NOMO-1 treated with dmso at 0.1 percent for 144 hours (cell line): ENCODE results near the gene ARHGAP12.

Experiments used
- DNase-seq: peaks from one replicate; lab custom pipeline; 2025; ENCODE audit not compliant: unreplicated experiment; lab: John Stamatoyannopoulos, UW

The ARHGAP12 gene

DNA sequence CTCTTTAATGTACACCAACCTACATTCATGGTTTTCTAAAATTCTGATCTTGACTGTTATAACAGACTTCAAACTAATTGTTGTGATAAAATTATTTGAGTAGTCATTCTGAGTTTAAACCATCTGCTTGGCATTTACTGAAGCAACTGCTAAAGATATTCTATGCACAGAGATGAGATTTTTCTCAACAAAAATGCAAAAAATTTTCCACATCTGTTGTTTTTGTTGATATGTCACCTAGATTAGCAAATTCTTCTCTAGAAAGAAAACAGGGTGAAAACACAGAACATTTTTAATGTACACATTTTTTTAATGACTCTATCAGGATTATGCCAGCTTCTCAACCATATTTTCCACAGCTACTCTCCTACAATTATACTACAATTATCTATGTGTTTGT is 42.7 kb downstream of the ARHGAP12 start:
- no peak for DNase-seq

DNA sequence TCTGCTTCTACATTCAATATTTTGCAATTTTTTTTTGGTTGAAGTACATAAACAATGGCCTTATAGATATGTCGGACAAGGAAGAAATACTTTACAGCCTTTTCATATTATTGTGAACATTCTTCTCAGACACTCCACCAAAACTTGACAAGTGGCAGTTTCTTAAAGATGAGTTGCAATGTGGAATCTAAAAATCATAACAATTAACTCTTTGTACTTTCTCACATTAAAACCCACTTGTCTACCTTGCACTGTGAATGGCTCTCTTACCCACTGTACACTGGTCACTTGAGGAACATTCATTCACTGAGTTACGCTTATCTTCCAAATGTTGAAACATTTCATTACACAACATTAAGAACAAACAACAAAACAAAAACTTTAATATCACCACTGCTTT is 44.2 kb downstream of the ARHGAP12 start:
- no peak for DNase-seq

DNA sequence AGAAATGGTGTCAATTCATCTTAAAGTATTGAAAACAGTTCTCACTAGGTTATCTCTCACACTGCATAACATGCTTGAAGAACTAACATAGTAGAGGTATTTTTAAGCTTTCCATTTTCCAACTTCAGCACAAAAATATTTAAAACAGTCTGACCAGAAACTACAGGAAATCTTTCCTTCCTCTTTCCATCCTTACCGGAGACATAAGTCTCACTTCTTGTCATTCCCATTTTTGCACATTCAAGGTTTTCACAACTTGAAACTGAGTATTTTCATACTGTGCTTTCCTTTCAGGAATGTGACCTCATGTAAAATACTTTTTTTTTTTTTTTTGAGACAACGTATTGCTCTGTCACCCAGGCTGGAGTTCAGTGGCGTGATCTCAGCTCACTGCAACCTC is 45.2 kb downstream of the ARHGAP12 start:
- DNase-seq: no peak

DNA sequence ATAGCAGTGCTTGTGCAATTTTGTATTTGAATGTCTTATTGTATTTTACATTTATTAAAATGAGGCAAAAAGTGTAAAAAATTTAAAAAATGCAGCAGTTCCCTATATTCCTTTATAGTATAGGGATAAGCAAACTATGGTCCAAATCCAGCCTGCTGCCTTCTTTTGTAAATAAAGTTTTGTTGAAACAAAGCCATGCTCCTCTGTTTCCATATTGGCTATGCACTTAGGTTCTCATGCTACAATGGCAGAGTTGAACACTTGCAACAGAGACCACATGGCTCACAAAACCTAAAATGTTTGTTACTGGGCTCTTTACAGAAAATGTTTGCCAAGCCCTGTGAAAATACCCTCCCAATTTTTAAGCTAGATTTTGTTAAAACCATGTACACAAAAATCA is 50.1 kb downstream of the ARHGAP12 start:
- no peak for DNase-seq

GRCh38 chr10:31876652-31877352 is 51.8 kb downstream of the ARHGAP12 start:
- no peak for DNase-seq

- no peak for DNase-seq
These were observed 53.0 kb downstream of the ARHGAP12 start for GRCh38 chr10:31875608-31876007.

DNA sequence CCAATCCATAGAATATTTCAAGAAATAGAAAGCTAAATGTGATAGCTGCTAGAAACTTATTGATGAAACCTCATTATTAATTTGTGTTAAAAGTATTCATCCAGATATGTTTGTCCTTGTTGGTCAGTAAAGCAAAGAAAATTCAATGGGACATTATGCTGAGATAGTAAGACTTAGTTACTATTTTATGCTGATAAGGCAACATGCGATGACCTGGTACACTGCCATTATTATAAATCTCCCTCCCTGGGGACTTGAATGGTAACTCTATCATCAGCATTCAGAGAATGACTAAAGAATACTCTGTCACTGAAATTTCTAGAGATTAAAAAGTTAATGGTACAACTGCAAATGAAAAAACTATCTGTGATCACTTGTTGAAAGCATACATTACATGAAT is 54.9 kb downstream of the ARHGAP12 start:
- no peak for DNase-seq

- no peak for DNase-seq
These were observed 57.2 kb downstream of the ARHGAP12 start for GRCh38 chr10:31871266-31872065.

DNA sequence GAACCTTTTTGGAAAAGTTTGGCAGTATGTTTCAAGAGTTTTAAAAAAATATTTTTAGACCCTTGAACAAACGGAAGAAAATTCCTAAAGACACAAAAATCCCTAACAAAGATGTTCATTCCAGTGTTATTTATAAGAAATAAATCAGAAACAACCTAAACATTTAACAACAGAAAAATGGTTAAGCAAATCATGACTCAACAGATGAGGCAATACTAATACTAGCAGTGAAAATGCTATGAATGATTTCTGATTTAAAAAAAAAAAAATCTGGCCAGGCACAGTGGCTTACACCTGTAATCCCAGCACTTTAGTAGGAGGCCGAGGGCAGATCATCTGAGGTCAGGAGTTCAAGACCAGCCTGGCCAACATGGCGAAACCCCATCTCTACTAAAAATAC is 61.0 kb downstream of the ARHGAP12 start:
- DNase-seq: no peak

DNA sequence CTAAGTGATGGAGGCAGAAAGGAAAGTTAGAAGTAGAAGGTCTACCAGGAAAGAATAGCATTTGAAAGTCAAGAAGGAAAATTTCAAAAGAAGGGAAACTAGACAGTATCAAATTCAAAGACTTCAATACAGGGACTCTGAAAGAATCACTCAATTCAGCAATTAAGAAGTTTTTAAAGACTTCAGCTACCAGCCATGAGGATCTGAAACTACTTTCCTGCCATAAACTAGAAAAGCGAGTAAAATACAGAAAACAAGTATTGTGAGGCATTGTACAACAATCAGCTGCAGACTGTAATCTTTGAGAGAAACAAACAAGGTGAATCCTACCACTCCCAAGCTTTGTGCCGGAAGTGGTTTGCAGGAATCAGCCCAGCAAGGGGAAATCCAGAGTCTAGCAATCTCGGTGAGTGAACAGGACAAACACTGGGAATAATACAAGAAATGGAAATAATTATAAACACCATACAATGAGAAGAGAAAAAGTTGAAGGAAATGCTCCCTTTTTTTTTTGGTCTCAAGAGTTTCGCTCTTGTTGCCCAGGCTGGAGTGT is 62.4 kb downstream of the ARHGAP12 start:
- no peak for DNase-seq

GRCh38 chr10:31864834-31865518 is 63.7 kb downstream of the ARHGAP12 start:
- DNase-seq: no peak

GRCh38 chr10:31855033-31855432 is 73.6 kb downstream of the ARHGAP12 start:
- DNase-seq: no peak

DNA sequence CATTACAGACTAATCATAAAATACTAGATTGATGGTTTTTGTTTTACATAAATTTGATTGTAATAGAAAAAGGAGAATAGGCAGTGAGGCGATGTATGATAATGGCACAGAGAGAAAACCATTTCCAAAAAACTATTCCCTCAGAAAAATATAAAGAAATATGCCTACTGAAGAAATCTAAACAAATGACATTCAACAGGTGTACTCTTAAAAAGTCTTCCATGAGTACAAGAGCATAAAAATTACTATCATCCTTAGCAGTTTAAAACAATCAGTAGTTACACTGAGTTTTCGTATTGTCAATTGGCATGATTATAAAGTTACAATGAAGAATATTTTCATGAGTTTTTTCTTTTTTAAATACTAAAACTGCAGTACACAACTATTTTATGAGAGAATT is 75.0 kb downstream of the ARHGAP12 start:
- no peak for DNase-seq

DNA sequence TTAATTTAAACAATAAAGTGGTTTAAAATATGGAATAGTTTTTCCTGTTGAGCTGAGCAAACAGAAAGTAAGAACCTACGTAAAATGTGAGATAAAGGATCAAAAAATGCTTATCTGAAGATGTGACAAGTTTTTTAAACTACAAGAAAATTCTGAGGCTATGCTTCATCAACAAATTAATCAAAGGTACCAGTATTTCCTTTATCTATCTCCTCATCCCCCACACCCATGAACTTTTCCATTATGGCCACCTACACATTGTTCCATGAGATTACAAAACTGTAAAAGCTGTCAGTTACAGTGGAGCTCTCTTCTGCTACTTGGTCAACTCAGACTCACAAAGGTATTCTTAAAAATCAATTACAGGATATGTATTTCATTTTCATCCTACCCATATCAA is 77.4 kb downstream of the ARHGAP12 start:
- no peak for DNase-seq

- DNase-seq: no peak
These were observed 81.1 kb downstream of the ARHGAP12 start for GRCh38 chr10:31847515-31847914.

DNA sequence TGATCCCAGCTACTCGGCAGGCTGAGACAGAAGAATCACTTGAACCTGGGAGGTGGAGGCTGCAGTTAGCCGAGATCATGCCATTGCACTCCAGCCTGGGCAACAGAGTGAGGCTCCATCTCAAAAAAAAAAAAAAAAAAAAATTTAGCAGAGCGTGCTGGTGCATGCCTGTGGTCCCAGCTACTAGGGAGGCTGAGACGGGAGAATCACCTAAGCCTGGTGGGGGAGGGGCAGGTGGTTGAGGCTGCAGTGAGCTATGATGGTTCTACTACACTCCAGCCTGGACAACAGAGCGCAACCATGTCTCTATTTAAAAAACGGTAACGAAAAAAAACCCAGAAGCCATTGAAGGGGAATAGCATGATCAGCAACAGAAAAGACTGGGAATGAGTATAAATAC is 89.9 kb downstream of the ARHGAP12 start:
- DNase-seq: no peak

GRCh38 chr10:31838065-31838464 is 90.6 kb downstream of the ARHGAP12 start:
- peak; percentile 4 for DNase-seq

GRCh38 chr10:31836569-31837406 is 91.8 kb downstream of the ARHGAP12 start:
- DNase-seq: no peak

DNA sequence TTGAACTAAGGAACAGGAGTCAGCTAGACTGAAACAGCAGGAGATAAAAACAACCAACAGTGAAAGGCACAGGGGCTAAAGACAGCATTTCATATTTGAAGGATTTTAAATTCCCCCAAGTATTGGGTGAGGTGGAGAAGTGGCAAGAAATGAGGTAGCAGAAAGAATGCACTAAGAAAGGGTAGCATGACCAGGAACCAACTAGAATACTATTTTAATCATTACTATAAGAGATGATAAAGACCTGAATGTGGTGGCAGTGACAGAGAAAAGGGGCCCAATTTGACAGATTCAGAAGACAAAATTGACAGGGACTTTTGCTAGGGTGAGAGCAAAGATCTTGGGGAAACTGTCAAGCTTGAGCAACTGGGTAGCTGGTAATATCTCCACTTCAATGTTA is 94.9 kb downstream of the ARHGAP12 start:
- DNase-seq: no peak

DNA sequence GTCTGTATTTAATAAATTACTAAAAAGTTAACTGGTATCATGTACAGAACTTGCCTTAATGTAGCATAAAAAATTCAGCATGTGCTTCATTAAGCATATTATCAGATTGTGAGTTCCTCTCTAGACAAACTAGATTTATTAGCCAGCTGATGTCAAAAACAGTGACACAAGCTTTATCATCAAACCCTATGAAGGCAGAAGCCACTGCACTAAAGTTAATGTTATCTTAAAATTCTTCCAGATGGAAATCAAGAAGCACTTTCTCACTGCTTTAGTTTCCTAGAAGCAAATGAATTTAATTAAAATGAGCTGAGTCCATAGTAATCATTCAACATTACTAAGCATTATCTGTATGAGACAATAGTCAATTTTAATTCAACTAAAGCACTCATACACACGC is 96.4 kb downstream of the ARHGAP12 start:
- no peak for DNase-seq

- DNase-seq: no peak
These were observed 97.7 kb downstream of the ARHGAP12 start for GRCh38 chr10:31830887-31831286.
